Measurements from ENCODE around the gene GJB4. TPM values are rescaled to one million over a fixed set of nuclear protein-coding genes. Genes with fewer than 3 reads are reported as not detected.

Gene GJB4
- total RNA-seq, 1 donor from 2014 or later = not detected

DNA sequence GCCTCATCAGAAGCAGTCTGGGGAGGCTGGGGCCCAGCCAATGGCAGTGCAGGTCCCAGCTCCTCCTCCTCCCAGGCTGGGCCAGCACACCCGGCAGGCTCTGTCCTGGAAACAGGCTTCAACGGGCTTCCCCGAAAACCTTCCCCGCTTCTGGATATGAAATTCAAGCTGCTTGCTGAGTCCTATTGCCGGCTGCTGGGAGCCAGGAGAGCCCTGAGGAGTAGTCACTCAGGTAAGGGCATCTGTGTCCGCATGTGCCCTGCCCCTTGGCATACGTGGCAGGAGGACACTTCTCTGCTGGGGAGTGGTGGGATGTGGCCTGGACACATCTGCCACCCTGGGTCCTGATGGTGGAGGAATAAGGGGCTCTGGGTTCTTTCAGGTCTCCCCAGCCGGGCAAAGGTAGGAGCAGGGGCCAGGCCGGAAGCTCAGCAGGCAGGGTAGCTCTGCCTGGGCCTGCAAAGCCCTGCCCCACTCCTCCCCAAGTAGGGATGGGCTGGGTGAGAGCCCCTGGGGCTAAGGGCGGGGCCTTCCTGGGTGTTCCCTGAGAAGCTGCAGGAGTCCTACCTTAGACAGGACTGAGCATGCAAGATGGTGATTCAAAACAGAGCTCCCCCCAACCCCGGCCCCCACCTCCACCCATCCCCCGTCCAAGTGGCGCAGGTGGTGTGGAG lies 4.4 kb upstream of the GJB4 start, which contains the start of gene GJB5:
TSS of gene GJB5 (plus strand) at position 84 of the 674 bp plus-strand sequence. CDS start 2,284 bp downstream, outside the sequence.
- H3K36me3 Mint-ChIP-seq = no peaks in the 10 kb centered on the region
- H3K9me3 Mint-ChIP-seq = peaks cover 3% of the 10 kb centered on the region
- H3K9ac ChIP-seq = no peak within 1 kb of the TSS
- no peak for DNase-seq (ENCODE audit: low spot score)
- H3K79me2 ChIP-seq (ENCODE audit: low read depth) = no peaks in the 10 kb centered on the region
- no peaks in the 10 kb centered on the region for H4K20me1 ChIP-seq (ENCODE audit: low read depth)
- H3K4me3 Mint-ChIP-seq = no peak within 1 kb of the TSS
- H3K4me3 ChIP-seq = no peak within 1 kb of the TSS
- peaks cover 6% of the 10 kb centered on the region for H3K4me1 ChIP-seq
- H2AFZ ChIP-seq (replicated peaks) = peak within 1 kb of the TSS; percentile 42
- H3K4me1 Mint-ChIP-seq = peaks cover 2% of the 10 kb centered on the region
- peaks cover 9% of the 10 kb centered on the region for H3K27me3 Mint-ChIP-seq (ENCODE audit: insufficient read depth, low read depth)
- TF ChIP-seq, protein P1, sequence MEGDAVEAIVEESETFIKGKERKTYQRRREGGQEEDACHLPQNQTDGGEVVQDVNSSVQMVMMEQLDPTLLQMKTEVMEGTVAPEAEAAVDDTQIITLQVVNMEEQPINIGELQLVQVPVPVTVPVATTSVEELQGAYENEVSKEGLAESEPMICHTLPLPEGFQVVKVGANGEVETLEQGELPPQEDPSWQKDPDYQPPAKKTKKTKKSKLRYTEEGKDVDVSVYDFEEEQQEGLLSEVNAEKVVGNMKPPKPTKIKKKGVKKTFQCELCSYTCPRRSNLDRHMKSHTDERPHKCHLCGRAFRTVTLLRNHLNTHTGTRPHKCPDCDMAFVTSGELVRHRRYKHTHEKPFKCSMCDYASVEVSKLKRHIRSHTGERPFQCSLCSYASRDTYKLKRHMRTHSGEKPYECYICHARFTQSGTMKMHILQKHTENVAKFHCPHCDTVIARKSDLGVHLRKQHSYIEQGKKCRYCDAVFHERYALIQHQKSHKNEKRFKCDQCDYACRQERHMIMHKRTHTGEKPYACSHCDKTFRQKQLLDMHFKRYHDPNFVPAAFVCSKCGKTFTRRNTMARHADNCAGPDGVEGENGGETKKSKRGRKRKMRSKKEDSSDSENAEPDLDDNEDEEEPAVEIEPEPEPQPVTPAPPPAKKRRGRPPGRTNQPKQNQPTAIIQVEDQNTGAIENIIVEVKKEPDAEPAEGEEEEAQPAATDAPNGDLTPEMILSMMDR (IDR thresholded peaks at IDR 0.05) = no peak
- TF ChIP-seq EZH2 (IDR thresholded peaks at IDR 0.05) (no peak), EZH2phosphoT487 (IDR thresholded peaks at IDR 0.05) (no peak)
- no peak within 1 kb of the TSS for H3K27ac ChIP-seq
- H3K27me3 ChIP-seq = no peaks in the 10 kb centered on the region
- no peak within 1 kb of the TSS for H3K4me2 ChIP-seq
- no peaks in the 10 kb centered on the region for H3K36me3 ChIP-seq
- H3K27ac Mint-ChIP-seq = no peak within 1 kb of the TSS
- H3K9me3 ChIP-seq (ENCODE audit: low read depth) = no peaks in the 10 kb centered on the region
- H3F3A ChIP-seq (ENCODE audit: low read depth) = peaks cover 1% of the 10 kb centered on the region

DNA sequence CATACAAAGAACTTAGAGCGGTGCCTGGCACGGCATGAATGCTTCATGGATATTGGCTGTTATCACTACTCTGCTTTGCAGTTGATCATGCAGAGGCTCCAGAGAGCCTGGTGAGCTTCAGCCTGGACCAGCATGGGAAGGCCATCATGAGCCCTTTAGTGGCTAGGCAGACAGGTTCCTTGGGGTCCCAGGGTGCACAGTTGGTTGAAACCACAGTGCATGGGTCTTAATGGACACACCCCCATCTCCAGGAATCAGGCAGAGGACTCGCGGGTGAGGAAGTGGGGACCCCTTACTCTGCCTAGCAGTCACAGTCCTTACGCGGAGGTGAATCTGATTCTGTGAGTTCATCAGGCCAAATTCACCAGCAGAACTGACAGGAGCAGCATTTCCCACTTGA lies 3.6 kb upstream of the GJB4 start:
- no peaks in the 10 kb centered on the region for H3F3A ChIP-seq (ENCODE audit: low read depth)
- no peak overlapping the region for H3K4me2 ChIP-seq
- H3K36me3 ChIP-seq = no peaks in the 10 kb centered on the region
- H2AFZ ChIP-seq (replicated peaks) = no peak overlapping the region
- H3K9ac ChIP-seq = no peak overlapping the region
- H3K9me3 ChIP-seq (ENCODE audit: low read depth) = no peaks in the 10 kb centered on the region
- Mint-ChIP-seq H3K4me1 (no peaks in the 10 kb centered on the region), H3K36me3 (no peaks in the 10 kb centered on the region), H3K4me3 (no peak overlapping the region), H3K27ac (no peak overlapping the region), H3K27me3 (ENCODE audit: insufficient read depth, low read depth) (peaks cover 10% of the 10 kb centered on the region), H3K9me3 (peaks cover 3% of the 10 kb centered on the region)
- no peak for TF ChIP-seq EZH2phosphoT487 (IDR thresholded peaks at IDR 0.05)
- TF ChIP-seq, protein P1 (IDR thresholded peaks at IDR 0.05) = no peak
- no peak for TF ChIP-seq EZH2 (IDR thresholded peaks at IDR 0.05)
- no peaks in the 10 kb centered on the region for H3K27me3 ChIP-seq
- no peaks in the 10 kb centered on the region for H4K20me1 ChIP-seq (ENCODE audit: low read depth)
- H3K27ac ChIP-seq = no peak overlapping the region
- H3K4me3 ChIP-seq = no peak overlapping the region
- no peak for DNase-seq (ENCODE audit: low spot score)
- no peaks in the 10 kb centered on the region for H3K4me1 ChIP-seq
- H3K79me2 ChIP-seq (ENCODE audit: low read depth) = no peaks in the 10 kb centered on the region

DNA sequence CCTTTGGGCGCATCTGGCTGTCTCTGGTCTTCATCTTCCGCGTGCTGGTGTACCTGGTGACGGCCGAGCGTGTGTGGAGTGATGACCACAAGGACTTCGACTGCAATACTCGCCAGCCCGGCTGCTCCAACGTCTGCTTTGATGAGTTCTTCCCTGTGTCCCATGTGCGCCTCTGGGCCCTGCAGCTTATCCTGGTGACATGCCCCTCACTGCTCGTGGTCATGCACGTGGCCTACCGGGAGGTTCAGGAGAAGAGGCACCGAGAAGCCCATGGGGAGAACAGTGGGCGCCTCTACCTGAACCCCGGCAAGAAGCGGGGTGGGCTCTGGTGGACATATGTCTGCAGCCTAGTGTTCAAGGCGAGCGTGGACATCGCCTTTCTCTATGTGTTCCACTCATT lies 2.2 kb upstream of the GJB4 start:
- H3K9me3 Mint-ChIP-seq = peaks cover 3% of the 10 kb centered on the region
- no peak for DNase-seq (ENCODE audit: low spot score)
- H3K4me1 ChIP-seq = no peaks in the 10 kb centered on the region

More for the DNA sequence above, 2.2 kb upstream of the GJB4 start:
- Histone ChIP-seq H3K9me3 (ENCODE audit: low read depth) (no peaks in the 10 kb centered on the region), H3K27me3 (no peaks in the 10 kb centered on the region), H3K4me2 (no peak overlapping the region), H3F3A (ENCODE audit: low read depth) (no peaks in the 10 kb centered on the region), H2AFZ (replicated peaks) (no peak overlapping the region), H3K36me3 (no peaks in the 10 kb centered on the region), H3K27ac (no peak overlapping the region), H3K4me3 (no peak overlapping the region), H4K20me1 (ENCODE audit: low read depth) (no peaks in the 10 kb centered on the region), H3K79me2 (ENCODE audit: low read depth) (no peaks in the 10 kb centered on the region), H3K9ac (no peak overlapping the region)
- Mint-ChIP-seq H3K27ac (no peak overlapping the region), H3K27me3 (ENCODE audit: insufficient read depth, low read depth) (peaks cover 10% of the 10 kb centered on the region), H3K36me3 (no peaks in the 10 kb centered on the region), H3K4me1 (no peaks in the 10 kb centered on the region), H3K4me3 (no peak overlapping the region)
- TF ChIP-seq EZH2phosphoT487 (IDR thresholded peaks at IDR 0.05) = no peak
- no peak for TF ChIP-seq EZH2 (IDR thresholded peaks at IDR 0.05)
- TF ChIP-seq, protein P1 (IDR thresholded peaks at IDR 0.05) = no peak

Data from neural progenitor cell (in vitro differentiated cells).